Measurements from ENCODE around the gene ENTPD5.
A peak's percentile ranks its signal among the peaks of the same experiment; 100 is the strongest.

The ENTPD5 gene

GRCh38 chr14:74018586-74019407 lies at the start of gene ENTPD5, which contains the start of gene BBOF1 (continued):
- TF ChIP-seq, protein P1, sequence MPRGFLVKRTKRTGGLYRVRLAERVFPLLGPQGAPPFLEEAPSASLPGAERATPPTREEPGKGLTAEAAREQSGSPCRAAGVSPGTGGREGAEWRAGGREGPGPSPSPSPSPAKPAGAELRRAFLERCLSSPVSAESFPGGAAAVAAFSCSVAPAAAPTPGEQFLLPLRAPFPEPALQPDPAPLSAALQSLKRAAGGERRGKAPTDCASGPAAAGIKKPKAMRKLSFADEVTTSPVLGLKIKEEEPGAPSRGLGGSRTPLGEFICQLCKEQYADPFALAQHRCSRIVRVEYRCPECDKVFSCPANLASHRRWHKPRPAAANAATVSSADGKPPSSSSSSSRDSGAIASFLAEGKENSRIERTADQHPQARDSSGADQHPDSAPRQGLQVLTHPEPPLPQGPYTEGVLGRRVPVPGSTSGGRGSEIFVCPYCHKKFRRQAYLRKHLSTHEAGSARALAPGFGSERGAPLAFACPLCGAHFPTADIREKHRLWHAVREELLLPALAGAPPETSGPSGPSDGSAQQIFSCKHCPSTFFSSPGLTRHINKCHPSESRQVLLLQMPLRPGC (tag by site-specific recombination; IDR thresholded peaks at IDR 0.05) = 0 out of 2 replicates have a peak, but pooled peaks have one; percentile 19
- TF ChIP-seq ZNF514 (tag by site-specific recombination; IDR thresholded peaks at IDR 0.05) = no peak
- no peak for TF ChIP-seq ZNF555 (tag by site-specific recombination; conservative IDR thresholded peaks at IDR 0.05)
- no peak for TF ChIP-seq ZNF169 (tag by site-specific recombination; IDR thresholded peaks at IDR 0.05)
- no peak for TF ChIP-seq ZNF280C (tag by site-specific recombination; IDR thresholded peaks at IDR 0.05)
- no peak; the same call in 1 of the 2 replicates for TF ChIP-seq ZNF391 (tag by site-specific recombination; IDR thresholded peaks at IDR 0.05; ENCODE audit: borderline replicate concordance, low read depth)
- TF ChIP-seq ZNF48 (tag by site-specific recombination; IDR thresholded peaks at IDR 0.05) = no peak
- no peak for TF ChIP-seq ZFP41 (tag by site-specific recombination; IDR thresholded peaks at IDR 0.05; ENCODE audit: borderline replicate concordance)
- no peak; the same call in 1 of the 2 replicates for TF ChIP-seq KLF9 (tag by site-specific recombination; IDR thresholded peaks at IDR 0.05; ENCODE audit: low read depth)
- TF ChIP-seq, protein P2, sequence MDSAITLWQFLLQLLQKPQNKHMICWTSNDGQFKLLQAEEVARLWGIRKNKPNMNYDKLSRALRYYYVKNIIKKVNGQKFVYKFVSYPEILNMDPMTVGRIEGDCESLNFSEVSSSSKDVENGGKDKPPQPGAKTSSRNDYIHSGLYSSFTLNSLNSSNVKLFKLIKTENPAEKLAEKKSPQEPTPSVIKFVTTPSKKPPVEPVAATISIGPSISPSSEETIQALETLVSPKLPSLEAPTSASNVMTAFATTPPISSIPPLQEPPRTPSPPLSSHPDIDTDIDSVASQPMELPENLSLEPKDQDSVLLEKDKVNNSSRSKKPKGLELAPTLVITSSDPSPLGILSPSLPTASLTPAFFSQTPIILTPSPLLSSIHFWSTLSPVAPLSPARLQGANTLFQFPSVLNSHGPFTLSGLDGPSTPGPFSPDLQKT (IDR thresholded peaks at IDR 0.05; ENCODE audit: borderline replicate concordance, low read depth, low read length) = no peak
- TF ChIP-seq AEBP2 (tag by site-specific recombination; IDR thresholded peaks at IDR 0.05; ENCODE audit: borderline replicate concordance) = no peak
- no peak for TF ChIP-seq ZNF791 (tag by site-specific recombination; IDR thresholded peaks at IDR 0.05)
- no peak for TF ChIP-seq ZNF544 (tag by site-specific recombination; IDR thresholded peaks at IDR 0.05)
- TF ChIP-seq ZNF324 (tag by site-specific recombination; IDR thresholded peaks at IDR 0.05) = peak; percentile 80
- TF ChIP-seq, protein P3, sequence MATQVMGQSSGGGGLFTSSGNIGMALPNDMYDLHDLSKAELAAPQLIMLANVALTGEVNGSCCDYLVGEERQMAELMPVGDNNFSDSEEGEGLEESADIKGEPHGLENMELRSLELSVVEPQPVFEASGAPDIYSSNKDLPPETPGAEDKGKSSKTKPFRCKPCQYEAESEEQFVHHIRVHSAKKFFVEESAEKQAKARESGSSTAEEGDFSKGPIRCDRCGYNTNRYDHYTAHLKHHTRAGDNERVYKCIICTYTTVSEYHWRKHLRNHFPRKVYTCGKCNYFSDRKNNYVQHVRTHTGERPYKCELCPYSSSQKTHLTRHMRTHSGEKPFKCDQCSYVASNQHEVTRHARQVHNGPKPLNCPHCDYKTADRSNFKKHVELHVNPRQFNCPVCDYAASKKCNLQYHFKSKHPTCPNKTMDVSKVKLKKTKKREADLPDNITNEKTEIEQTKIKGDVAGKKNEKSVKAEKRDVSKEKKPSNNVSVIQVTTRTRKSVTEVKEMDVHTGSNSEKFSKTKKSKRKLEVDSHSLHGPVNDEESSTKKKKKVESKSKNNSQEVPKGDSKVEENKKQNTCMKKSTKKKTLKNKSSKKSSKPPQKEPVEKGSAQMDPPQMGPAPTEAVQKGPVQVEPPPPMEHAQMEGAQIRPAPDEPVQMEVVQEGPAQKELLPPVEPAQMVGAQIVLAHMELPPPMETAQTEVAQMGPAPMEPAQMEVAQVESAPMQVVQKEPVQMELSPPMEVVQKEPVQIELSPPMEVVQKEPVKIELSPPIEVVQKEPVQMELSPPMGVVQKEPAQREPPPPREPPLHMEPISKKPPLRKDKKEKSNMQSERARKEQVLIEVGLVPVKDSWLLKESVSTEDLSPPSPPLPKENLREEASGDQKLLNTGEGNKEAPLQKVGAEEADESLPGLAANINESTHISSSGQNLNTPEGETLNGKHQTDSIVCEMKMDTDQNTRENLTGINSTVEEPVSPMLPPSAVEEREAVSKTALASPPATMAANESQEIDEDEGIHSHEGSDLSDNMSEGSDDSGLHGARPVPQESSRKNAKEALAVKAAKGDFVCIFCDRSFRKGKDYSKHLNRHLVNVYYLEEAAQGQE (tag by site-specific recombination; IDR thresholded peaks at IDR 0.05) = 0 out of 2 replicates have a peak, but pooled peaks have one; percentile 12
- no peak for TF ChIP-seq ZNF266 (tag by site-specific recombination; IDR thresholded peaks at IDR 0.05; ENCODE audit: low read depth)
- peak; percentile 62; the same call in 1 of the 2 replicates for TF ChIP-seq ZNF423 (tag by site-specific recombination; IDR thresholded peaks at IDR 0.05)
- TF ChIP-seq, protein P4, sequence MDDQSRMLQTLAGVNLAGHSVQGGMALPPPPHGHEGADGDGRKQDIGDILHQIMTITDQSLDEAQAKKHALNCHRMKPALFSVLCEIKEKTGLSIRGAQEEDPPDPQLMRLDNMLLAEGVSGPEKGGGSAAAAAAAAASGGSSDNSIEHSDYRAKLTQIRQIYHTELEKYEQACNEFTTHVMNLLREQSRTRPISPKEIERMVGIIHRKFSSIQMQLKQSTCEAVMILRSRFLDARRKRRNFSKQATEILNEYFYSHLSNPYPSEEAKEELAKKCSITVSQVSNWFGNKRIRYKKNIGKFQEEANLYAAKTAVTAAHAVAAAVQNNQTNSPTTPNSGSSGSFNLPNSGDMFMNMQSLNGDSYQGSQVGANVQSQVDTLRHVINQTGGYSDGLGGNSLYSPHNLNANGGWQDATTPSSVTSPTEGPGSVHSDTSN (CRISPR knock-in tag; IDR thresholded peaks at IDR 0.05) = peak; percentile 61; the same call in 1 of the 2 replicates
- no peak for TF ChIP-seq ZNF157 (tag by site-specific recombination; IDR thresholded peaks at IDR 0.05)
- TF ChIP-seq ZNF37A (tag by site-specific recombination; IDR thresholded peaks at IDR 0.05) = no peak
- TF ChIP-seq MZF1 (tag by site-specific recombination; IDR thresholded peaks at IDR 0.05; ENCODE audit: borderline replicate concordance) = no peak
- no peak for TF ChIP-seq ZNF776 (tag by site-specific recombination; IDR thresholded peaks at IDR 0.05; ENCODE audit: borderline replicate concordance)
- TF ChIP-seq ZNF610 (tag by site-specific recombination; IDR thresholded peaks at IDR 0.05; ENCODE audit: borderline replicate concordance) = peak; percentile 70; the same call in 1 of the 2 replicates
- TF ChIP-seq ZNF10 (tag by site-specific recombination; IDR thresholded peaks at IDR 0.05) = no peak
- no peak for TF ChIP-seq WT1 (tag by site-specific recombination; IDR thresholded peaks at IDR 0.05)
- no peak for TF ChIP-seq BCL11B (tag by site-specific recombination; IDR thresholded peaks at IDR 0.05; ENCODE audit: low read depth)
- TF ChIP-seq ZNF202 (tag by site-specific recombination; IDR thresholded peaks at IDR 0.05; ENCODE audit: borderline replicate concordance) = no peak
- TF ChIP-seq ZNF548 (tag by site-specific recombination; IDR thresholded peaks at IDR 0.05) = no peak
